ENCODE measurements around the gene MECP2. TPM values are rescaled to one million over a fixed set of nuclear protein-coding genes. Genes with fewer than 3 reads are reported as not detected.

MECP2 gene
- total and polyA plus RNA-seq, 2 donors from 2014 or later: 14.0 to 74.7 TPM

- Histone ChIP-seq H3K4me1 (ENCODE audit: control insufficient read depth in 2 of 3, insufficient read depth in 2 of 3, low read depth in 1 of 3, low read length in 3 of 3) (peaks cover 0 to 2% (median 0%) of the 10 kb centered on the region in 3 donors), H3K9ac (ENCODE audit: low read length in 3 of 3) (no peak overlapping the region), H3K9me3 (ENCODE audit: control insufficient read depth in 2 of 3, insufficient read depth in 1 of 3, low read length in 3 of 3) (no peaks in the 10 kb centered on the region), H3K27me3 (ENCODE audit: control insufficient read depth, insufficient read depth, low read length) (no peaks in the 10 kb centered on the region), H3K36me3 (ENCODE audit: control insufficient read depth in 2 of 3, insufficient read depth in 3 of 3, low read length in 3 of 3) (peaks cover 0 to 13% (median 3%) of the 10 kb centered on the region in 3 donors), H3K27ac (ENCODE audit: low read depth in 2 of 2, low read length in 2 of 2) (no peak overlapping the region), H3K4me3 (ENCODE audit: low read length in 3 of 3) (no peak overlapping the region)
- DNase-seq (no peak), FAIRE-seq (no peak)
- TF ChIP-seq CTCF (IDR thresholded peaks at IDR 0.05; ENCODE audit: borderline replicate concordance, extremely low read depth, insufficient read depth): no peak
- intact Hi-C loops (cut with DNase I): no loop called here
Observed at GRCh38 chrX:154030715-154031305, 66.7 kb downstream of the MECP2 start.

GRCh38 chrX:154030266-154030665 is 67.3 kb downstream of the MECP2 start:
- Histone ChIP-seq H3K4me3 (ENCODE audit: low read length in 3 of 3) (no peak overlapping the region), H3K27ac (ENCODE audit: low read depth in 2 of 2, low read length in 2 of 2) (no peak overlapping the region), H3K4me1 (ENCODE audit: control insufficient read depth in 2 of 3, insufficient read depth in 2 of 3, low read depth in 1 of 3, low read length in 3 of 3) (peaks cover 0 to 2% (median 0%) of the 10 kb centered on the region in 3 donors), H3K9ac (ENCODE audit: low read length in 3 of 3) (no peak overlapping the region), H3K27me3 (ENCODE audit: control insufficient read depth, insufficient read depth, low read length) (no peaks in the 10 kb centered on the region), H3K36me3 (ENCODE audit: control insufficient read depth in 2 of 3, insufficient read depth in 3 of 3, low read length in 3 of 3) (peaks cover 0 to 13% (median 3%) of the 10 kb centered on the region in 3 donors), H3K9me3 (ENCODE audit: control insufficient read depth in 2 of 3, insufficient read depth in 1 of 3, low read length in 3 of 3) (no peaks in the 10 kb centered on the region)
- DNase-seq (no peak), FAIRE-seq (no peak)
- intact Hi-C loops (cut with DNase I): no loop called here
- TF ChIP-seq CTCF (IDR thresholded peaks at IDR 0.05; ENCODE audit: borderline replicate concordance, extremely low read depth, insufficient read depth): no peak

GRCh38 chrX:154029439-154029838 is 68.1 kb downstream of the MECP2 start:
- no peak overlapping the region for H3K27ac ChIP-seq (ENCODE audit: low read depth in 2 of 2, low read length in 2 of 2)

More at GRCh38 chrX:154029439-154029838, 68.1 kb downstream of the MECP2 start:
- FAIRE-seq (no peak), DNase-seq (no peak)
- Histone ChIP-seq H3K4me1 (ENCODE audit: control insufficient read depth in 2 of 3, insufficient read depth in 2 of 3, low read depth in 1 of 3, low read length in 3 of 3) (peaks cover 0 to 2% (median 0%) of the 10 kb centered on the region in 3 donors), H3K4me3 (ENCODE audit: low read length in 3 of 3) (no peak overlapping the region), H3K9ac (ENCODE audit: low read length in 3 of 3) (no peak overlapping the region), H3K9me3 (ENCODE audit: control insufficient read depth in 2 of 3, insufficient read depth in 1 of 3, low read length in 3 of 3) (no peaks in the 10 kb centered on the region), H3K36me3 (ENCODE audit: control insufficient read depth in 2 of 3, insufficient read depth in 3 of 3, low read length in 3 of 3) (peaks cover 0 to 13% (median 3%) of the 10 kb centered on the region in 3 donors), H3K27me3 (ENCODE audit: control insufficient read depth, insufficient read depth, low read length) (no peaks in the 10 kb centered on the region)
- no peak for TF ChIP-seq CTCF (IDR thresholded peaks at IDR 0.05; ENCODE audit: borderline replicate concordance, extremely low read depth, insufficient read depth)
- intact Hi-C loops (cut with DNase I): no loop called here

All from kidney (tissue), 14 donors.